HT1080 (cell line): ENCODE measurements around the gene SPEF2. TPM values are rescaled to one million over a fixed set of nuclear protein-coding genes. Genes with fewer than 3 reads are reported as not detected.
"Not testable (repeated sequence)": the region's sequence is repeated elsewhere in the genome, so short reads cannot be mapped to it uniquely, and the experiment has no call there.

ENCODE experiments used
- DNase-seq: peaks from one replicate; pipeline ENCODE4 v3.0.0-alpha.2; 2015; ENCODE audit warnings: low read depth
- total RNA-seq: library from RNA; depleted of rRNA; stranded (reverse); fragments of >200 nt; shearing (Covaris generic); gene quantifications from 2 replicates; pipeline ENCODE4 v1.2.3, GENCODE V29; 2014

Gene SPEF2
- total RNA-seq, 1 experiment from 2014 or later = 1.1 TPM

- no peak for DNase-seq
Observed at GRCh38 chr5:35821513-35821912, 203.8 kb downstream of the SPEF2 start.

DNA sequence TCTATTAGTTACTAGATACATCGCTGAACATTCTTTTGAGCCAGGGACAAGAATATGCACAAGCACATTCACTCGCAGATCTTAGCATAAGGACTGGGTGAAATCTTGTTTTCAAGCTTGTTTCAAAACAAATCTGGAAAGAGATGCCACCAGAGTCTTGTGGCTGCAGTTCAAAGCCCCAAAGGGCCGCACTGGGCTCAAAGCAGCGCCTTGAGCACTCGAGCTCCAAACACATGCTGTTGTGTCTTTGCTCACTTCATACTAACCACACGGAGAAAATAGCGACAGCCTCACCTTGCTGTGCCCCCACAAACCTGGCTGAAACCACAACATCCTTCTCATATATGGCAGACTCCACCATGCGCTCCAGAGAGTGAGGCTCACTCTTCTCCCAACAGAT lies 204.8 kb downstream of the SPEF2 start:
- DNase-seq = no peak

DNA sequence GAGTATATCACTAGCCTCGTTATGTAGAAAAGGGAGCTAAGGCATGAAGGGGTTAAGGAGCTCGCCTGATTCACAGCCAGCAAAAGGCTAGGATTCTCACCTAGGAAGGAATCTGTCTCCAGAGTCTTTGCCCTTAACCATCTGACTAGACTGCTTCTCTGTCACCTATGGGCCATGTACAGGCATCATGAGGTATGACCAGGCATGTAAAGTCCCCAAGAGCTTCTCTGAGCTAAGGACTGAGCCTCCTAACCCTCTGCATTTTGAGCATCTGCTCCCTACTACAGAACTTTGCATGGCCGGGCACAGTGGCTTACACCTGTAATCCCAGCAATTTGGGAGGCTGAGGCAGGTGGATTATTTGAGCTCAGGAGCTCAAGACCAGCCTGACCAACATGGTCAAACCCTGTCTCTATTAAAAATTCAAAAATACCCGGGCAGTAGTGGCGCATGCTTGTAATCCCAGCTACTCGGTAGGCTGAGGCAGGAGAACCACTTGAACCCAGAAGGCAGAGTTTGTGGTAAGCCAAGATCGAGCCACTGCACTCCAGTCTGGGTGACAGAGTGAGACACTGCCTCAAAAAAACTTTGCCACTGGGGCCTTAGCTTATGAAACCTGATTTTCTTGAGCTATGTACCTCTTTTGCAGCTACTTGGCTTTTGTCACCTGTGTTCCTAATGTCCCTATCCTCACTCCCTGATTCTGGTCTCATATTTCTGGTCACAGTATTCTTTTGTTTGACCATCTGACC lies 205.9 kb downstream of the SPEF2 start:
- DNase-seq = no peak

GRCh38 chr5:35826056-35826455 lies 208.4 kb downstream of the SPEF2 start:
- no peak for DNase-seq

GRCh38 chr5:35826554-35826953 lies 208.9 kb downstream of the SPEF2 start:
- no peak for DNase-seq

DNA sequence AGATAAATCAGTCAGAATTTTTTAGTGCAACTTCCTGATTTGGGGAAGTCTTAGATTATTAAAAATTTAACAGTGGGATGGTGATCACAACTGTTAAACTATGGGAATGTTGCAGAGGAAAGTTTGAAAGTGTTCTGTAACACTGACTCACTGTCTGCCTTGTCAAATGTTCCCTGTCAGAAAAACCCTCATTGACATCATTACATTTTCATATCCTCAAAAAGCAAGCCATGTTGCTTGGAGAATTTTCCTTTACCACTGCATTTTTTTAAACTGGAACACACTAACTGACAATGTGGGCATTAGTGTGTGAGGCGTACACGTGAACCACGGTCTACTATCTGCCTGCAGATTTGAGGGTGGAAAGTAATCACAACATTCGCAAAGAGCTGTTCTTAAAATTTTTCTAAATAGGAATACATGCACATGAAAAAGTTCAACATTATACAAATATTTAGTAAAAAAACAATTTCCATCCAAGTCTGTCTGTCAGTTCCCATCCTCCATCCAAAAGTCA lies 210.5 kb downstream of the SPEF2 start:
- no peak for DNase-seq

GRCh38 chr5:35830587-35830986 lies 212.9 kb downstream of the SPEF2 start:
- DNase-seq = no peak

- DNase-seq = no peak
Observed at GRCh38 chr5:35832762-35833161, 215.1 kb downstream of the SPEF2 start.

DNA sequence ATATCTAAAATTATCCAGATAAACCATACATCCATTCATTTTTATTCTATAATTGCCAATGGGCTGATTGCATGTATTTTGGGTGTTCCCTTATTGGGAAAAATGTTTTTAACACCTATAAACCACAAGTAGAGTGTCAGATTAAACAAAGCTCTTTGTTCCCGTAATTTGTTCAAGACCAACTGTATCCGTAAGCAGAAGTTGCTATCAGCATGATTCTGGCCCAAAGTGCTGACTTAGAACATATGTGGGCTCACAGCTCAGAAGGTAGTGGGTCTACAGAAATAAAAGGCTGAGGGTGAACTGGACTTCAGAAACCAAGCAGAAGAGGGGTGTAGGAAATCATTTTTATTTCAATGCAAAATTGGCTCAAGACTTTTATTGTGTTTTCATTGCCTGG lies 215.6 kb downstream of the SPEF2 start:
- DNase-seq = no peak

GRCh38 chr5:35835796-35836742 lies 218.4 kb downstream of the SPEF2 start:
- DNase-seq = no peak

- peak; percentile 23 for DNase-seq
Observed at GRCh38 chr5:35838370-35839042, 220.8 kb downstream of the SPEF2 start.

GRCh38 chr5:35842856-35843255 lies 225.2 kb downstream of the SPEF2 start:
- DNase-seq = no peak

DNA sequence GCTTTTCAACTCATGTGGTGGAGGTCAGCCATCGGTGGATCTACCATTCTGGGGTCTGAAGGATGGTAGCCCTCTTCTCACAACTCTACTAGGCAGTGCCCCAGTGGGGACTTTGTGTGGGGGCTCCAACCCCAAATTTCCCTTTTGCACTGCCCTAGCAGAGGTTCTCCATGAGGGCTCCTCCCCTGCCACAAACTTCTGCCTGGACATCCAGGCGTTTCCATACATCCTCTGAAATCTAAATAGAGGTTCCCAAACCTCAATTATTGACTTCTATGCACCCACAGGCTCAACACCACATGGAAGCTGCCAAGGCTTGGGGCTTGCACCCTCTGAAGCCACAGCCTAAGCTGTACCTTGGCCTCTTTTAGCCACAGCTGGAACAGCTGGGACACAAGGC lies 227.8 kb downstream of the SPEF2 start:
- DNase-seq = not testable (repeated sequence)

DNA sequence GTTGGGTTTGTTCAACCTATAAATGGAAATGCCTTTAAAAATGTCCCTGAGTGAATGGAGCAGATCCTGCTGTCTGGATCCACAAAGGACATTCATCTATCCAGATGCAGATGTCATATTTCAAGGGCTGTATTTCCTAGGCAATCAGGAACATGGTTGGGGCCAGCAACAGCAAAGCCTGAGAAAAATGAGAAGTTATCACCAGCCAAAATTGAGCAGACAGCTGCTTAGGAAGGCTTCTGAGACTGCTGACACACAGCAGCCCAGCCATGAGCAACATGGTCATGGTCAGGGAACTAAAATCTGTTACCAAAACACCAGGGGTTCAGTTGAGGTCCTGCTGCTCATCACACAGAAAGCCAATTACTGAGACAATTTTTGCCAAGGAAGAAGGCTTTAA lies 229.8 kb downstream of the SPEF2 start:
- DNase-seq = no peak

DNA sequence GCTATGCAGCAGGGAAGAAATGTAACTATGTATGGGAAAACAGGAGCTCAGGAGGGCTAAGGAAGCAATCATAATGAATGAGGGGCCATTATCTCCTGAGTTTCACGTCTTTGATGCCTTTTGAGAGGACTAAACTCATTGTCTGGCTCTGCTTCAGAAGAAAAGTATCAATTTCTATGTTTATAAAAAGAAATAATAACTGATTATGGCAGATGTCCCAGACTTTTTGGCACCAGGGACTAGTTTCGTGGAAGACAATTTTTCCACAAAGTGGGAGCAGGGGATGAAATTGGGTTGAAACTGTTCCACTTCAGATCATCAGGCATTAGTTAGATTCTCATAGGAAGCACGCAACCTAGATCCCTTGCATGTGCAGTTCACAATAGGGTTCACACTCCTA lies 230.3 kb downstream of the SPEF2 start:
- no peak for DNase-seq

- no peak for DNase-seq
Observed at GRCh38 chr5:35849860-35850259, 232.2 kb downstream of the SPEF2 start.

DNA sequence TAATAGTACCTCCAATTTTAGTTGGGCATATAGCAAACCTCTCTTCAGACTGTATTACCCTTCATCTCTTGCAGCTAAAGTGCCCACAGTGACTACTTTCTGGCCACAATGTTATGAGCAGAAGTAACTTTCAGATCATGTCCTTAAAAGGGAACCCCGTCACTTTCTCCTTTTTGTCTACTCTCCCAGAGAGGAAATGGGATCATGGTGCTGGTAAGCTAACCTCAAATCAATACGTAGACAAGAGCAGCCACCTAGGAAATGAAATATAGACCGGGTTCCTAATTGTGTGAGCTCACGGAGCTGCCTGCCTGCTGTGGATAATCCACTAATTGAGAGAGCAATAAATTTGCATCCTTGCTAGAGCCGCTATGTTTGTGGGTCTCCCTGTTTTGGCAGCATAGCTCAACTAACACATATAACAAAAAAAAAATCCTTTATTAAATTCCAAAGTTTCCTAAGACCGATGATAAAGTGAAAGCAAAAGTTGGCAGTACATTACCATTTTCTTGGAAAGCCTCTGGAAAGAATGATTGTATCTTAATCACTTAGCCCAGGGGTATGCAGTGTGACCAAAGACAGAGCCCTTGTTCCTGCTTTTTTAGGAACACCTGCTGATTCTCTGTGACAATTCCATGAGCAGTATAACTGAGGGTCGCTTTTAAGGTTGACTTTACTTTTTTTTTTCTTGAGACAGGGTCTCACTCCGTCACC lies 233.5 kb downstream of the SPEF2 start:
- DNase-seq = no peak

GRCh38 chr5:35852084-35852734 lies 234.5 kb downstream of the SPEF2 start:
- DNase-seq = peak; percentile 56

- DNase-seq = no peak
Observed at GRCh38 chr5:35852773-35853172, 235.1 kb downstream of the SPEF2 start.

DNA sequence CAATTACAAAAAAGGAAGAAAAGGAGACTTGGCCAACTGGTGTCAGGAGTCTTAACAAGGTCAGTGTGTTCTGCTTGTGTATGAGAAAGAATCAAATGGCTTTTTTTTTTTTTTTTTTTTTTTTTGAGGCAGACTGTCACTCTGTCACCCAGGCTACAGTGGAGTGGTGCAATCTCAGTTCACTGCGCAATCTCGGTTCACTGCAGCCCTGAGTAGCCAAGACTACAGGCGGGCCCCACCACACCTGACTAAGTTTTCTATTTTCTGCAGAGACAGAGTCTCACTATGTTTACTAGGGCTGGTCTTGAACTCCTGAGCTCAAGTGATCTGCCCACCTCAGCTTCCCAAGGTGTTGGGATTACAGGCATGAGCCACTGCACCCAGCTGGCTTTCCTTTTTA lies 236.0 kb downstream of the SPEF2 start:
- no peak for DNase-seq

- DNase-seq = no peak
Observed at GRCh38 chr5:35854248-35854647, 236.6 kb downstream of the SPEF2 start.
